ENCODE results near the gene CCDC148. TPM values are rescaled to one million over a fixed set of nuclear protein-coding genes. Genes with fewer than 3 reads are reported as not detected.

CCDC148 gene
- total RNA-seq, 1 donor = 0.72 TPM

DNA sequence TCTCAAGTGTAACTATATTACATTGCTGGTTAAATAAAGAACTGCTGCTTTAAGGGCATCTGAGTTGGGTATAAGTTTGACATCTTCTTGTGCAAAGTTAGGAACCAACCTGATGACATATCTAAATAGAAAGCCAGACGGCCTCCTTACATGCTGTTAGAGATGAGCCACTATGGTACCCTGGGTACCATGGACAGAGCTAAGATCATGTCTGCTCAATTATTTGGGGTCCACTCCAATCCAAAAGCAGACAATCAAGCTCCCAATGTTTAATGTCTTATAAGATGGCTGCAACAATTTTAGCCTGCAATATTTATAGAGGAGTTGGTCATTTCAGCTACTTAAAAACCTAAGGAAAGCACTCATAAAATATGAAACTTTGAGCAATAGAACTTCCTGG is 268.6 kb downstream of the CCDC148 start:
- H3K4me3 ChIP-seq (ENCODE audit: low read depth, low read length) = no peak overlapping the region
- TF ChIP-seq, protein P1, sequence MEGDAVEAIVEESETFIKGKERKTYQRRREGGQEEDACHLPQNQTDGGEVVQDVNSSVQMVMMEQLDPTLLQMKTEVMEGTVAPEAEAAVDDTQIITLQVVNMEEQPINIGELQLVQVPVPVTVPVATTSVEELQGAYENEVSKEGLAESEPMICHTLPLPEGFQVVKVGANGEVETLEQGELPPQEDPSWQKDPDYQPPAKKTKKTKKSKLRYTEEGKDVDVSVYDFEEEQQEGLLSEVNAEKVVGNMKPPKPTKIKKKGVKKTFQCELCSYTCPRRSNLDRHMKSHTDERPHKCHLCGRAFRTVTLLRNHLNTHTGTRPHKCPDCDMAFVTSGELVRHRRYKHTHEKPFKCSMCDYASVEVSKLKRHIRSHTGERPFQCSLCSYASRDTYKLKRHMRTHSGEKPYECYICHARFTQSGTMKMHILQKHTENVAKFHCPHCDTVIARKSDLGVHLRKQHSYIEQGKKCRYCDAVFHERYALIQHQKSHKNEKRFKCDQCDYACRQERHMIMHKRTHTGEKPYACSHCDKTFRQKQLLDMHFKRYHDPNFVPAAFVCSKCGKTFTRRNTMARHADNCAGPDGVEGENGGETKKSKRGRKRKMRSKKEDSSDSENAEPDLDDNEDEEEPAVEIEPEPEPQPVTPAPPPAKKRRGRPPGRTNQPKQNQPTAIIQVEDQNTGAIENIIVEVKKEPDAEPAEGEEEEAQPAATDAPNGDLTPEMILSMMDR (IDR thresholded peaks at IDR 0.05; ENCODE audit: insufficient read depth, low read length) = no peak
- no peak for DNase-seq (ENCODE audit: low read depth)

- no peak for DNase-seq (ENCODE audit: low read depth)
- H3K4me3 ChIP-seq (ENCODE audit: low read depth, low read length) = no peak overlapping the region
- TF ChIP-seq, protein P1 (IDR thresholded peaks at IDR 0.05; ENCODE audit: insufficient read depth, low read length) = no peak
Observed at GRCh38 chr2:158184556-158185343, 271.8 kb downstream of the CCDC148 start.

DNA sequence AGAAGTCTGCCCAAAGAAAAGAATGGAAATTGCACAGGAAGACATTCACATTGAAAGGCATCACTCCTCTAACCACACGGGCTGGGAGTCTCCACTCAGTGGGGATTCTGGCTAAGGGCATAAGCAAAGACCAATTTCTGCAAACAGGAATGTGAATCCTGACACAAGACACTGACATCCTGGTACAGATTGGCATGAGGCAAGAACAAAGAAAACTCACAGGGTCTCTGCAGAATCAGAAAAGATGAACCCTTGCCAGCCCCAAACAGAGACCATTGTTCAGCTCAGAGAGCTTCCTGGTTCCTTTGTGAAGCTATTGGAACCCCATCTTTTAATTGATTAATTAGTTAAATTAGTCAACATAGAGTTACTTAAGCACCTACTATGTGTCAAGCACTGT is 272.6 kb downstream of the CCDC148 start:
- no peak overlapping the region for H3K4me3 ChIP-seq (ENCODE audit: low read depth, low read length)
- TF ChIP-seq, protein P1 (IDR thresholded peaks at IDR 0.05; ENCODE audit: insufficient read depth, low read length) = no peak
- no peak for DNase-seq (ENCODE audit: low read depth)

DNA sequence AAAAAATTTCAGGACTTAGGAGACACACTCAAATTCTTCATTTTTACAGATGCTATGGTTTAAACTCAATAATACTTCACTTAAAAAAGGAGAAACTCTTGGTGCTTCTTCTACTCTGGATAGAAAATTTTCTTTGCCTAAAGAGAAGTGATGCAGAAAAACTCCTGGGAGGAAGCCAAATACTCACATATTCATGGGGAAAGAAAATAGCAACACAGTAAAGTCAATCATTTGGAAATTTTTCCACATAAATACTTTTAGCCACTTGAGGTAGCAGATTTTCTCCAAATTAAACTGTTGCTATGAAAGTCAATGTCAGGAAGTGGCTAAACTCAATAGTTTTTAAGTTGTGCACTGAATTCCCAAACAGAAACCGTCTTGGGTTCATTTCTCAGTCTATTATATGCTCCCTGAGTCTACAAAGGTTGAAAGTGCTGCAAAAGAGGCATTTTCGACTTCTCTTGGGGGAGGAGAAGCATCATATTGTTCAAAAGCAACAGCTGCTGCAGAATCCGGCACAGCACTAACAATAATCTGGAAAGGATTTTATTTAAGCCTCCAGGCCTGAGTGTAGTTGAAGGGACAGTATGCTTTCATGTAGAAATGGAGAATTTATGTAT is 273.8 kb downstream of the CCDC148 start:
- TF ChIP-seq, protein P1 (IDR thresholded peaks at IDR 0.05; ENCODE audit: insufficient read depth, low read length) = no peak
- no peak overlapping the region for H3K4me3 ChIP-seq (ENCODE audit: low read depth, low read length)
- no peak for DNase-seq (ENCODE audit: low read depth)

GRCh38 chr2:158181171-158181570 is 275.4 kb downstream of the CCDC148 start:
- DNase-seq (ENCODE audit: low read depth) = no peak
- TF ChIP-seq, protein P1 (IDR thresholded peaks at IDR 0.05; ENCODE audit: insufficient read depth, low read length) = no peak
- no peak overlapping the region for H3K4me3 ChIP-seq (ENCODE audit: low read depth, low read length)

GRCh38 chr2:158179660-158180059 is 276.9 kb downstream of the CCDC148 start:
- TF ChIP-seq, protein P1 (IDR thresholded peaks at IDR 0.05; ENCODE audit: insufficient read depth, low read length) = peak; percentile 36
- DNase-seq (ENCODE audit: low read depth) = peak; percentile 45
- no peak overlapping the region for H3K4me3 ChIP-seq (ENCODE audit: low read depth, low read length)

Measured in fibroblast of the aortic adventitia (primary cell).